Measurements from ENCODE around the gene STAT3.

GRCh38 chr17:42282478-42283080 is 105.7 kb downstream of the STAT3 start:
- TF ChIP-seq CTCF (IDR thresholded peaks at IDR 0.05) (no peak), POLR2A (IDR thresholded peaks at IDR 0.05) (no peak), EP300 (IDR thresholded peaks at IDR 0.05) (no peak)

Data from stomach (tissue), 4 donors.